T-helper 1 cell treated with Interleukin-12 subunit alpha and Interleukin-12 subunit beta and Interleukin-4 antibody, amounts not matched to agents 30 μg/mL and 1 μg/mL, for 36 hours (primary cell): ENCODE measurements around the gene MVB12B.

ENCODE experiments used
- H3K27ac Mint-ChIP-seq: one replicate; pipeline ENCODE4 v1.8.0; 2021; ENCODE audit warnings: mild to moderate bottlenecking, mixed read lengths
- H3K27me3 Mint-ChIP-seq: one replicate; pipeline ENCODE4 v1.8.0; 2021; ENCODE audit warnings: low read depth, mixed read lengths
- H3K36me3 Mint-ChIP-seq: one replicate; pipeline ENCODE4 v1.8.0; 2021; ENCODE audit warnings: low read depth, mixed read lengths
- H3K4me1 Mint-ChIP-seq: one replicate; pipeline ENCODE4 v1.8.0; 2021; ENCODE audit warnings: low read depth, mixed read lengths
- H3K4me3 Mint-ChIP-seq: one replicate; pipeline ENCODE4 v1.8.0; 2021; ENCODE audit warnings: mild to moderate bottlenecking, moderate library complexity, mixed read lengths
- H3K9me3 Mint-ChIP-seq: one replicate; pipeline ENCODE4 v1.8.0; 2021; ENCODE audit warnings: mixed read lengths

MVB12B gene

DNA sequence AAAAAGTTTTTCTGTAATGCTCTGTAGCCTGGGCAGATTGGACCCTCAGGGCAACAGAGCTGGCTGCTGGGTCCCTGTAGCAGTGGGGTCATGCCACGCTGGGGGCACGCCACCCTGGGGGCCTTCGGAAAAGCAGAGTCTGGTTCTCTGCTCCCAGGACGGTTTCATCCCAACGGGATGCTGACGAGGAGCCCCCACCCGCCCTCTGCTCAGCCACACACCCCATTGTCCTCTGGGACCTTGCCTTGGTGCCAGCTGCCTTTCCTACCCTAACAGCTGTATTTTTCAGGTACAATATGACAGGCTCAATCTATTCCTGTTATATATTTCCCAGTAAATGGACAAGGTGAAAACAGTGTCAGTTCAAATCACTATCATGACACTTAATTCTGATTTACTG lies 29.0 kb upstream of the MVB12B start:
- H3K4me1 Mint-ChIP-seq = peaks cover 4% of the 10 kb centered on the region
- no peak overlapping the region for H3K4me3 Mint-ChIP-seq
- H3K36me3 Mint-ChIP-seq = no peaks in the 10 kb centered on the region
- no peaks in the 10 kb centered on the region for H3K9me3 Mint-ChIP-seq
- H3K27ac Mint-ChIP-seq = no peak overlapping the region
- peaks cover 8% of the 10 kb centered on the region for H3K27me3 Mint-ChIP-seq

DNA sequence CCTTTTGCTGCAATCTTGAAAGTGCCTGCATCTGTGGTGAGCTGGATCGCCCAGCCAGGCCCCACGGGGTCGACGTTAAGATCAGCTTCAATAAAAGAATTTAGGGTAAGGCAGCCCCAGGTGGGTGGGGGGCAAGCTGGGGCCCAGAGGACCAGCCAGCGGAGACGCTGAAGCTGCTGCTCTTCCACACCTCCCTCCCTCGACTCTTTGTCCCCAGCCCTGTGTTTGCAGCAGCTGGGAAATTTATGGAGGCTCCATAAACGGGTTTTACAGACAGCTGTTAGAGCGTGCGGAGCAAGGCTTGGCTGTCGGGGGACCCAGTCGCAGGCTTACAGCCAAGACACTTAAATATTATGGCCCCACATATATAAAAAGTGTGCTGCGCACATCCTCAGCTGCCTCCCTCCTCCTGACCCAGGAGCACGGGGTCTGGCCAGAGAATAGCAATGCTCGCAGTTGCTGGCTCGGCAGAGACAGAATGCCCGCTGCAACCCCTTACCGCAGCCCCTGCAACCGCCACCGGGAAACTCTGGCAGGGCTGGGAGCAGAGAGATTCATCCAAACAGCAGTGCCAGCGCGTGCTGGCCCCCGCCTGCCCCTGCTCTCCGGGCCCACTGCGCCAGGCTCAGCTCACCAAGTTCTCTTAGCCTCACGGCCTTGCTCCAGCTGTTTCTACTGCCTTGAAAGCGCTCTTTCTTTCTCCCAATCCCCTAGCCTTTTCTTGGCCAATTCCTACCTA lies 28.4 kb upstream of the MVB12B start:
- no peak overlapping the region for H3K27ac Mint-ChIP-seq
- peaks cover 8% of the 10 kb centered on the region for H3K27me3 Mint-ChIP-seq
- H3K36me3 Mint-ChIP-seq = no peaks in the 10 kb centered on the region
- H3K4me3 Mint-ChIP-seq = no peak overlapping the region
- H3K9me3 Mint-ChIP-seq = no peaks in the 10 kb centered on the region
- H3K4me1 Mint-ChIP-seq = peaks cover 4% of the 10 kb centered on the region

DNA sequence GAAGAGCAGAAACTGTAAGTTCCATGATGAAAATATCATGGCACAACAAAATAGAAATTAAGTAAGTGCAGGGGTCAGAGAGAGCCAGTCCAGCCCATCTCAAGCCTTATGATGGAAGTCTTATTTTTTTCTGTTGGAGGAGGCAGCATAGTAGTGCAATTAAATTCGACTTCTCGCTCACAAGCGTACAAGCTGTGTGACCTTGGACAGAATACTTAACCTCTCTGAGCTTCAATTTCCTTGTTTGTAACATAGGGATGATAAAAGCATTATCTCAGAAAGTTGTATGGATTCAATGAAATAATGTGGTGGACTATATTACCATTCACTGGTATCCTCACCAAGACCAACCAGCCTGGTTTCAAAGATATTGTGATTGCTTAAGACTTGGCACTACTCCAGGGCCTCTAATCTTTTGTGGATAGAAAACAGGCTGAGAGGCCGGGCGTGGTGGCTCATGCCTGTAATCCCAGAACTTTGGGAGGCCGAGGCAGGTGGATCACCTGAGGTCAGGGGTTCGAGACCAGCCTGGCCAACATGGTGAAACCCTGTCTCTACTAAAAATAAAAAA lies 26.8 kb upstream of the MVB12B start:
- peaks cover 4% of the 10 kb centered on the region for H3K4me1 Mint-ChIP-seq
- H3K27me3 Mint-ChIP-seq = peaks cover 8% of the 10 kb centered on the region
- no peak overlapping the region for H3K27ac Mint-ChIP-seq
- H3K9me3 Mint-ChIP-seq = no peaks in the 10 kb centered on the region
- H3K4me3 Mint-ChIP-seq = no peak overlapping the region
- no peaks in the 10 kb centered on the region for H3K36me3 Mint-ChIP-seq

DNA sequence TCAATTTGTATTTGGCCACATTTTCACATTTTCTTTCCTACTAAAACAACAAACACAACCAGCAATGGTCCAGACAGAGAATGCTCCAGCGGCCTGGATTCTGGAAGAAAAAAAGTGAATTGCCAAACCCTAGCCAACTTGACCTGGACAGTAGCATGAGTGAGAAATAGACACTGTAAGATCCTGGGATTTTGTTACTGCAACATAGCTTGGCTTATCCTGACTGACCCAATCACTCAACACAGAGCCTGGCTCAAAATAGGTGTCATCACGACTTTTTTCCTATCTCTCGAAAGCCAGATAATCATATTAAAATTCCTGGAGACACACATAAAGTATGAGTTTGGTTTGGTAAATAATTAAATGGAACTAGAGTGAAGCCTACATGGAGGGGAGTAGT lies 25.4 kb upstream of the MVB12B start:
- H3K4me3 Mint-ChIP-seq = no peak overlapping the region
- no peak overlapping the region for H3K27ac Mint-ChIP-seq
- H3K36me3 Mint-ChIP-seq = no peaks in the 10 kb centered on the region
- no peaks in the 10 kb centered on the region for H3K9me3 Mint-ChIP-seq
- peaks cover 4% of the 10 kb centered on the region for H3K4me1 Mint-ChIP-seq
- peaks cover 15% of the 10 kb centered on the region for H3K27me3 Mint-ChIP-seq

DNA sequence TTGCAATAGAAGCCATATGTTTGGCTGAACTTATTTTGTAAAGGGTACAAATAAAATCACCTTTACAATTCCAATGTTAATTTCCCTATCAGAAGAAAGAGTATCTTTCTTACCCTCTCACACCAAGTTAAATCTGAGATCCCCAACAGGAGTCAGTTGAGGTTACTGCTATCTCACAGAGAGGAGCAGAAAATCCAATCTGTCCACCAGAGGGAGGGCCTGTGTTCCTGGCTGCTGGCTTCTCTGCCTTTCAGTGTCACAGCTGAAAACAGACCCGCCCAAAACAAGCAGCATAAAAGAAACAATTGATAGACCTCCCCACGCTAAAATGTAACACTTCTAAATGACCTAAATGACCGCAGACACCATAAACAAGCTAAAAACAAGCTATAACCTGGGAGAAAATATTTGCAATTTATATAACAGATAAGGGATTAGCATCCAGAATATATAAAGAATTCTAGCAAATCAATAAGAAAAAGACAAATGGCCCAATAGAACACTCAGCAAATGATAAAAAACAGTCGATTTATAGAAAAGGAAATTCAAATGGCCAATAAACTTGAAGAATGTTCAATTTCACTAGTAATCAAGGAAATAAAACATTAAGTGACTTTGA lies 24.5 kb upstream of the MVB12B start:
- Mint-ChIP-seq H3K36me3 (no peaks in the 10 kb centered on the region), H3K27ac (peak overlapping the region; percentile 4), H3K4me1 (peaks cover 4% of the 10 kb centered on the region), H3K27me3 (peaks cover 11% of the 10 kb centered on the region), H3K4me3 (no peak overlapping the region), H3K9me3 (no peaks in the 10 kb centered on the region)

DNA sequence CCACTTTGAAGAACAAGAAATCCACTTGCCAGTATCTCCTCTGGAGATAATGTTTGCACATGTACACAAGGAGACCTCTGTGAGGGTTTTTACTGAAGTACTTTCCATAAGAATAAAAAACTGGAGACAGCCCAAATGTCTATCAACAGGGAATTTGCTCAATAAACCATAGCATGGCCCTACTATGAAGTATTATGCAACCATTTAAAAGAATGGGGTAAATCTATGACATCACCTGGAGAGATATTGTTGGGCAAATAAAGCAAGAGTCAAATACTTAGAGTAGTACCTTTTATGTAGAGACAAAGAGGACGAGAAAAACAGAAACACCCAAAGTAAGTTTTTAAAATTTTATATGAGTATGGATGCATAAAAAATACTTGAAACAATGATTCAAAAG lies 23.9 kb upstream of the MVB12B start:
- no peak overlapping the region for H3K4me3 Mint-ChIP-seq
- H3K36me3 Mint-ChIP-seq = no peaks in the 10 kb centered on the region
- H3K9me3 Mint-ChIP-seq = no peaks in the 10 kb centered on the region
- peaks cover 11% of the 10 kb centered on the region for H3K27me3 Mint-ChIP-seq
- peaks cover 4% of the 10 kb centered on the region for H3K4me1 Mint-ChIP-seq
- no peak overlapping the region for H3K27ac Mint-ChIP-seq

DNA sequence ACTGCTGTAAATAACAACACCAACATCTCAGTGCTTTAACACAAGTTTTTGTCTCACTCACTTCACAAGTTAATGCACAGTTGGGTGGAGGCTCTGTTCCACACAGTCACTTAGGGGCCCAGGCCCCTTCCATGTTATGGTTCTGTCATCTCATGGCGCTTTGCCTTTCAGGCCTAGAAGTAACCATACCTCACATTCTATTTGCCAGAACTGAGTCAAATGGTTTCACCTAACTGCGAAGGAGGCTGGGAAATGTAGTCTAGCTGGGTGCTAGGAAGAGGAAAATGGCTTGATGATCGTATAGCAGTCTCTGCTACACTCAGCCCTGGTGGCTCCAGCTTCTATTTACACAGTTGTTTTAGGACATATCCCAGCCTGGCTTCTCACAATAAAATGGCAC lies 23.1 kb upstream of the MVB12B start:
- Mint-ChIP-seq H3K27ac (no peak overlapping the region), H3K36me3 (no peaks in the 10 kb centered on the region), H3K27me3 (peaks cover 11% of the 10 kb centered on the region), H3K9me3 (no peaks in the 10 kb centered on the region), H3K4me1 (peaks cover 4% of the 10 kb centered on the region), H3K4me3 (no peak overlapping the region)

DNA sequence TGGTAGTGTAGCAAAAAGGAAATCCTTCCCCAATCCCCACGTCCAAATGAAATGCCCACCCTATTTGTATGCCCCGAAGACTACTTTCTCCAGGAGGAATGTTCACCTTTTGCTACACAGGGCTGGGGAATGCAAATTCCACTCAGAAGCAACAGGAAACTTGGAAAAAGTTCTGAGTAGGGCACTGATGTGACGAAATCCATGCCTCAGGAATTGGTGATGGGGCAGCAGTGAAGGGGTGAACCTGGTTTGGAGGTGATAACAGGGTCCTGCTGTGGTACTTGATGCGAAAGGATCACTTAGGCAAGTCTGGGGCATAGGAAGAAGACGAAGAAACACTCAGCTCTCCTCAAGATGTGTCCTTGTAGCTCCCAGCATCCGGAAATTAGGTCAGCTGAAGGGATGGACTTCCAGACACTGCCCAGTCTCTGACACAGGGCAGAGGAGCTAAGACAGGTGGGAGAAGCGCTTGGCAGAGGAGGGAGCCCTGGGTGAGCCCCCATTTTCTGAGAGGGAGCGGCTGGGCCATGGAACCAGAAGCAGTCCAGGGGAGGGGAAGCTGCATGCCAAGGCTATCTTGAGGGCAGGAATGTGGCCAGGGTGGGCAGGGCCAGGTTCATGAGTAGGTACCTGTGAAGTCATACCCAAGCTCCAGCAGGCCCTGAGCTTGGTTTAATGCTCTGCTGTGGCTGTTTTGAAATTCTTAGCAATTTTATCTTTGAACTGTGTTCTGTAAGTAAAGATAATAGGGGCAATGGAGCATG lies 22.2 kb upstream of the MVB12B start:
- Mint-ChIP-seq H3K4me3 (no peak overlapping the region), H3K4me1 (peaks cover 4% of the 10 kb centered on the region), H3K27ac (no peak overlapping the region), H3K27me3 (peaks cover 10% of the 10 kb centered on the region), H3K36me3 (no peaks in the 10 kb centered on the region), H3K9me3 (no peaks in the 10 kb centered on the region)

DNA sequence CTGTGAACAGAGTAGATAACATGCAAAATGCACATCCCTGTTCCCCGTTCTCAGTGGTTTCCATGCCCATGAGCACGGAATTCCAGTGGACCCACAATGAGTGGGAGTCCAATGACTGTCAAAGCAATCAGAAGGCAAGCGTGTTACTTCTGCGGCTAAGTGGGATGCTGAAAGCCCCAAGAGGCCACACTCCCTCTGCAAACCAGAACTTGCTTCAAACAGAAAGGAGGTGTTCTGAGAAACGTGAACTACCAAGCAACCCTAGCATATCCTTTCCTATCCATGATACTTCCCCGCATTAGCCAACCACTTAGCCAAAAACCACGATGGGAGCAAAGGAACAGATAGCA lies 21.7 kb upstream of the MVB12B start:
- Mint-ChIP-seq H3K27me3 (peaks cover 7% of the 10 kb centered on the region), H3K36me3 (no peaks in the 10 kb centered on the region), H3K27ac (no peak overlapping the region), H3K9me3 (no peaks in the 10 kb centered on the region), H3K4me3 (no peak overlapping the region), H3K4me1 (peaks cover 4% of the 10 kb centered on the region)

DNA sequence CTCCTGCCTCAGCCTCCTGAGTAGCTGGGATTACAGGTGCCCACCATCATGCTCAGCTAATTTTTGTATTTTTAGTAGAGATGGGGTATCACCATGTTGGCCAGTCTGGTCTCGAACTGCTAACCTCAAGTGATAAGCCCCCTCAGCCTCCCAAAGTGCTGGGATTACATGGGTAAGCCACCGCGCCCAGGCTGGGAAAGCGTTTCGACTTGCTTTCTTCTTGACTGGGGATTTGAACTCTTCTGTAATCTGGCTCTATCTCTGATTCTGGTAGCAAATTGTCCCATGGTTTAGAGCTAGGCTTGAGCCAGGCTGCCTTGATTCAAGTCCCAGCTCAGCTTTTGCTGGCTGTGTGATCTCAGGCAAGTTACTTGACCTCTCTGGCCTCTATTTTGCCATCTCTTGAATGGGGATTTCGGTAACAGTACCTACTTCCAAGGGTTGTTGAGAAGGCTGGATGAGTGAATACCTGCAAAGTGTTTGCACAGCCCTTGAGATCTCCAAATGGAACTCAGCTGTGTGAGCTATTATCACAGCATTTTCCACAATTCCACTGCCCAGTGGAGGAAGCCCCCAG lies 20.5 kb upstream of the MVB12B start:
- Mint-ChIP-seq H3K27ac (no peak overlapping the region), H3K4me3 (no peak overlapping the region), H3K4me1 (peaks cover 4% of the 10 kb centered on the region), H3K27me3 (peaks cover 7% of the 10 kb centered on the region), H3K36me3 (no peaks in the 10 kb centered on the region), H3K9me3 (no peaks in the 10 kb centered on the region)

DNA sequence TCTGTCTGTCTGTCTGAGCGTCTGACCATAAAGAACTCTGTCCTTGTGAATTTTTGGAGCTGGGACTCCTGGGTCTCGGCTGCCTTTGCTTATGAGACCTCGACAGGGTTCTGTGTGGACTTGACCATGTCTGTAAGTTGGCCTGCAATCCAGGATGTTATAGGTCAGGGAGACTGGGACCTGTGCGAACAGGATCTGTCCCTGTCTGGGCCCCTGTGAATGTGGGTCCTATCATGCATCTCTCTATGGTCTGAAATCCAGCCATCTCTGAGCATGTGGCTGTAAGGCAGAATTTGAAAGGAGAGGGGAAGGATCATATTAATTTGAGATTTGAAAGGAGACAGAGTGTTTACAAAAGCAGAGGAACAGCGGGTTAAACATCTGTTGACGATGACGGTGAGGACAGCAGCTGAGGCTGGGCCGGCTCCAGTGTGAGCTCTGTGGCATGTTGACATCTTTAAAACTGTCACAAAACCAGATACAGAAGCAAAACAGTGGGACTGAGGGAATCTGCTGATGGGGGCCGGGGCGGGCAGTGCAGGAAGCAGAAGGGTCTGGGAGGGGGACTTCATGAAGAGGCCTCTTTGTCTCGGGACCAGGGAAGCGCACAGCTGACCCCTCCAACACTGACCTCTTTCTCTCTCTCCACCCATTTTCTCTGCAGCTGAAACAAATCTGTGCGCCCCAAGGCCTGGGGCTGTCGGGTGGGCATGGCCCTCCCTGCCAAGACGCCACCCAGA lies 19.1 kb upstream of the MVB12B start:
- no peaks in the 10 kb centered on the region for H3K4me1 Mint-ChIP-seq

DNA sequence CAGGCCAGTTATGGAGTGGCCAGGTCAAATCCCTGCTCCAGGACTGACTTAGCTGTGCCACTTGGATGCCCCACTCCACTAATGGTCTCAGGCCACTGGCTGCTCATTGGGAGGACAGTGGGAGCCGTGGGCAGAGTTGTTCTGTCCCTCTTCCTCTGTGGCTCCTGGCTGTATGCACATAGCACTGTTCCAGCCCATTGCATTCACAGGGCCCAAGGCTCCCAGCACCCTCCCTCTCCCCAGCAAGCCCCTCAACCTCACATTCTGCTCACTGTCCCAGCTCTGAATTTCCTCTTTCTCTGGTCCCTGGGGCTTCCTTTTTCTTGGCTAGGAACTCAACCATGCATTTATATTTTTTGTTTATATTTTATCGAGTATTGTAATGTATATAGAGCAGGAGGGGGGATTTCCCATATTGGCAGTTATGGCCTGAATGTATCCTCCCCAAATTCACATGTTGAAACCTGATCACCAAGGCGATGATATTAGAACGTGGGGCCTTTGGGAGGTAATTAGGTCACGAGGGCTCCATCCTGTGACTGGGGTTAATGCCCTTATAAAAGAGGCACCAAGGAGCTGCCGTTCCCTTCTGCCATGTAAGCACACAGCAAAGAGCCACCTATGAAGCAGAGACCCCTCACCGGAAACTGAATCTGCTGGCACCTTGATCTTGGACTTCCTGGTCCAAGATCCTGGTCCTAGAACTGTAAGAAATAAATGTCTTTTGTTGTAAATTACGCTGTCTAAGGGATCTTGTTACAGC lies 17.0 kb upstream of the MVB12B start:
- H3K27me3 Mint-ChIP-seq = peaks cover 12% of the 10 kb centered on the region
- no peaks in the 10 kb centered on the region for H3K9me3 Mint-ChIP-seq
- no peaks in the 10 kb centered on the region for H3K36me3 Mint-ChIP-seq

More for the DNA sequence above, 19.1 kb upstream of the MVB12B start:
- Mint-ChIP-seq H3K27me3 (peaks cover 12% of the 10 kb centered on the region), H3K27ac (no peak overlapping the region), H3K36me3 (no peaks in the 10 kb centered on the region), H3K9me3 (no peaks in the 10 kb centered on the region), H3K4me3 (no peak overlapping the region)

DNA sequence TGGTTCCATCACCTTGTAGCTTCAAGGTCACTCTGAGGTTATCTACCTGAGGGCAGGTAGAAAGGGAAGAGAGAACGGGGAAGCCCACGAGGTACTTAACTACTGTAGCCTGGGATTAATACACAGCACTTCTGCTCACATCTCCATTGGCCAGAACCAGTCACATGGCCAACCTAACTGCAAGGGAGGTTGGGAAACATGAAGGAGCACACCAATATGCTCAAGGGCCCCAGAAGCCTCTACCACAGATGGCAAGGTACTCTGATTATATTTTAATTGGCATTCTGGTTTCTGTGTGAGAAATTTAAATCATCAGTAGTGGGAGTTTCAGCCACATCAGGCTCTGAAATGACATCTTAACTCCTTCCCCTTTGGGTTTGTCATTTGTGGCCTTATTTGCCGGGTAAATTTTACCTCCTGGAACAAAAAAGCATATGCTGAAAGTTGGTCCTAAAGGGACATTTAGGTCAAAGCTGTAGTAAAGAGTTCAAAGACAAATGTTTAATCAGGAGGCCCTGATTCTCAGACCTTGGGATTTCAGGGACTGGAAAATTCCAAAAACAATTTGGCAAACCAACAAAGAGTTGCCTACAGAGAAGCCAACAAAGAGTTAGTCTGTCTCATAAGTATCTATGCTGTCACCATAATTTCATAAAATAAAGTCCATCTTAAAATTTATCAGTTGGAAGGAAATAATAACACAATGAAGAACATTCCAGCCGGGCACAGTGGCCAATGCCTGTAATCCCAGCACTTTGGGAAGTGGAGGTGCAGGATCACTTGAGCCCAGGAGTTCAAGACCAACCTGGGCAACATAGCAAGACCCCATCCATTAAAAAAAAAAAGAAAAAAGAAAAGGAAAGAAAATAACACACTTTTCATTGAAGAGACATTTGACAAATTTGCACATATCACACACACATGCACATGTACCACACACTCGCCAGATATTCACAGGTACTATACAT lies 13.8 kb upstream of the MVB12B start:
- no peaks in the 10 kb centered on the region for H3K4me1 Mint-ChIP-seq
- H3K36me3 Mint-ChIP-seq = no peaks in the 10 kb centered on the region

More for the DNA sequence above, 17.0 kb upstream of the MVB12B start:
- Mint-ChIP-seq H3K4me3 (no peak overlapping the region), H3K27ac (no peak overlapping the region), H3K4me1 (no peaks in the 10 kb centered on the region)

More for the DNA sequence above, 13.8 kb upstream of the MVB12B start:
- peaks cover 12% of the 10 kb centered on the region for H3K27me3 Mint-ChIP-seq
- no peaks in the 10 kb centered on the region for H3K9me3 Mint-ChIP-seq
- no peak overlapping the region for H3K4me3 Mint-ChIP-seq
- no peak overlapping the region for H3K27ac Mint-ChIP-seq
